PC-3 (cell line): Measurements from ENCODE around the gene CDC37L1. TPM values are rescaled to one million over a fixed set of nuclear protein-coding genes. Genes with fewer than 3 reads are reported as not detected.

ENCODE experiments used
- ATAC-seq: fragments of 200-7000 bp; cut with Tn5 transposase; 2 replicates; pipeline ENCODE4 v1.9.1; 2020; ENCODE audit warnings: mild to moderate bottlenecking, moderate library complexity
- BruUV-seq: library from RNA; stranded (reverse); fragments of 400-500 nt; replicated peaks from 2 replicates; lab custom pipeline; 2021; lab: Mats Ljungman, UMichigan
- CTCF ChIA-PET: fragments of 300-600 bp; sonication (Branson Sonifier 250); formaldehyde crosslinking; loops from one replicate; lab custom pipeline; 2022; ENCODE audit warnings: antibody characterized with exemption; lab: Charles Lee
- POLR2A ChIA-PET: fragments of 300-600 bp; sonication (Branson Sonifier 250); formaldehyde crosslinking; loops from one replicate; lab custom pipeline; 2022; ENCODE audit warnings: antibody characterized with exemption; ENCODE audit not compliant: unreplicated experiment; lab: Charles Lee
- DNase-seq: peaks from one replicate; pipeline ENCODE4 v3.0.0-alpha.2; 2015
- H2AFZ ChIP-seq: fragments of 300-600 bp; sonication (generic); 2 replicates; pipeline ENCODE4 v1.6.0; 2016; ENCODE audit warnings: antibody characterized with exemption, low read length
- H3F3A ChIP-seq: fragments of 300-600 bp; sonication (generic); one replicate; pipeline ENCODE4 v1.6.0; 2017; ENCODE audit warnings: antibody characterized with exemption, low read length, control low read depth, mild to moderate bottlenecking; ENCODE audit not compliant: unreplicated experiment
- H3K27ac ChIP-seq: fragments of 300-600 bp; sonication (generic); 2 replicates; pipeline ENCODE4 v1.5.1; 2016; ENCODE audit warnings: mild to moderate bottlenecking, low read length
- H3K27me3 ChIP-seq: fragments of 300-600 bp; sonication (generic); 2 replicates; pipeline ENCODE4 v1.6.1; 2016; ENCODE audit warnings: low read length, mixed read lengths
- H3K36me3 ChIP-seq: fragments of 300-600 bp; sonication (generic); 2 replicates; pipeline ENCODE4 v1.6.1; 2016; ENCODE audit warnings: low read depth, mixed run types, low read length, mixed read lengths
- H3K4me1 ChIP-seq: fragments of 300-600 bp; sonication (generic); 2 replicates; pipeline ENCODE4 v1.5.1; 2016; ENCODE audit warnings: low read length; ENCODE audit not compliant: insufficient read depth
- H3K4me2 ChIP-seq: fragments of 300-600 bp; sonication (generic); 2 replicates; pipeline ENCODE4 v1.6.0; 2016; ENCODE audit warnings: low read length
- H3K4me3 ChIP-seq: fragments of 300-600 bp; sonication (generic); 2 replicates; pipeline ENCODE4 v1.5.1; 2016; ENCODE audit warnings: mild to moderate bottlenecking, low read length, mixed read lengths
- H3K79me2 ChIP-seq: fragments of 300-600 bp; sonication (generic); 2 replicates; pipeline ENCODE4 v1.6.1; 2017; ENCODE audit warnings: low read length, mixed read lengths
- H3K9ac ChIP-seq: fragments of 300-600 bp; sonication (generic); 2 replicates; pipeline ENCODE4 v1.6.0; 2016; ENCODE audit warnings: mild to moderate bottlenecking, low read length
- H3K9me2 ChIP-seq: fragments of 300-600 bp; sonication (generic); replicated peaks from 2 replicates; pipeline ENCODE4 v1.6.1; 2016; ENCODE audit warnings: mixed run types, low read length, mixed read lengths
- H3K9me3 ChIP-seq: fragments of 300-600 bp; sonication (generic); 2 replicates; pipeline ENCODE4 v1.6.1; 2016; ENCODE audit warnings: low read length, mixed read lengths
- H4K20me1 ChIP-seq: fragments of 300-600 bp; sonication (generic); 2 replicates; pipeline ENCODE4 v1.6.1; 2016; ENCODE audit warnings: low read length, mixed read lengths
- EZH2 ChIP-seq: fragments of 300-600 bp; sonication (generic); IDR thresholded peaks from one replicate; pipeline ENCODE4 v1.6.1; 2017; ENCODE audit warnings: antibody characterized with exemption, mild to moderate bottlenecking, low read length; ENCODE audit not compliant: unreplicated experiment
- EZH2phosphoT487 ChIP-seq: fragments of 300-600 bp; sonication (generic); IDR thresholded peaks from 2 replicates; pipeline ENCODE4 v1.6.1; 2018; ENCODE audit warnings: mild to moderate bottlenecking, antibody characterized with exemption, low read length, borderline replicate concordance
- intact Hi-C: fragments of 100-400 bp; cut with micrococcal nuclease; formaldehyde crosslinking; loops from 2 replicates; pipeline ENCODE4 v1.9.0; 2023
- total RNA-seq: library from RNA; depleted of rRNA; stranded (reverse); fragments of >200 nt; gene quantifications from 2 replicates; pipeline ENCODE4 v1.2.3, GENCODE V29; 2014
- TF ChIP-seq, protein P1 (sequence below): fragments of 300-600 bp; sonication (generic); conservative IDR thresholded peaks from 2 replicates; pipeline ENCODE4 v1.5.1; 2017; ENCODE audit warnings: antibody characterized with exemption, low read depth, mild to moderate bottlenecking, low read length

Gene CDC37L1
- total RNA-seq, 1 experiment from 2014 or later = 5.1 TPM

DNA sequence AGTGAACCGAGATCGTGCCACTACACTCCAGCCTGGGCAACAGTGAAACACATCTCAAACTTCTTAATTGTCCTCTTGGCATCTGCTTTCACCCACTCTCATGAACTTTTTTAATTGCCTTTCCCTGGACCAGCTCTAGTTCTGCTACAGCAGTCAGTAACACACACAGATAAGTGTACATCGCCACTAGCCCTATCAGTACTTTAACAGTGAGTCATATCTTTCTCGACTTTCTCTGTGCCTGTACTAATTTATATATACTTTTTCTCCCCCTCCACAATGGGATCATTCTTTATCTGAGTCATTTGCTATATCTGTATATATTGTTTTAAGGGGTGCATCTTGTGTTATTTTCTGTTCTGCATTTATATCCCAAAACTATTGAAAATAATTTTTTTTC is 6.7 kb downstream of the CDC37L1 start:
- ATAC-seq (no peak), DNase-seq (no peak)
- Histone ChIP-seq H3K36me3 (no peaks in the 10 kb centered on the region), H3K27me3 (no peaks in the 10 kb centered on the region), H3K9ac (no peak overlapping the region), H3F3A (no peaks in the 10 kb centered on the region), H3K4me2 (no peak overlapping the region), H3K4me1 (peaks cover 4% of the 10 kb centered on the region; the same call in 1 of the 2 replicates), H3K9me3 (no peaks in the 10 kb centered on the region), H2AFZ (no peak overlapping the region), H3K4me3 (no peak overlapping the region), H3K27ac (no peak overlapping the region), H3K9me2 (no peaks in the 10 kb centered on the region), H3K79me2 (peaks cover 21% of the 10 kb centered on the region), H4K20me1 (no peaks in the 10 kb centered on the region)
- ChIA-PET CTCF (no interaction called here), POLR2A (no interaction called here)
- TF ChIP-seq EZH2phosphoT487 = no peak
- TF ChIP-seq EZH2 = no peak
- TF ChIP-seq, protein P1, sequence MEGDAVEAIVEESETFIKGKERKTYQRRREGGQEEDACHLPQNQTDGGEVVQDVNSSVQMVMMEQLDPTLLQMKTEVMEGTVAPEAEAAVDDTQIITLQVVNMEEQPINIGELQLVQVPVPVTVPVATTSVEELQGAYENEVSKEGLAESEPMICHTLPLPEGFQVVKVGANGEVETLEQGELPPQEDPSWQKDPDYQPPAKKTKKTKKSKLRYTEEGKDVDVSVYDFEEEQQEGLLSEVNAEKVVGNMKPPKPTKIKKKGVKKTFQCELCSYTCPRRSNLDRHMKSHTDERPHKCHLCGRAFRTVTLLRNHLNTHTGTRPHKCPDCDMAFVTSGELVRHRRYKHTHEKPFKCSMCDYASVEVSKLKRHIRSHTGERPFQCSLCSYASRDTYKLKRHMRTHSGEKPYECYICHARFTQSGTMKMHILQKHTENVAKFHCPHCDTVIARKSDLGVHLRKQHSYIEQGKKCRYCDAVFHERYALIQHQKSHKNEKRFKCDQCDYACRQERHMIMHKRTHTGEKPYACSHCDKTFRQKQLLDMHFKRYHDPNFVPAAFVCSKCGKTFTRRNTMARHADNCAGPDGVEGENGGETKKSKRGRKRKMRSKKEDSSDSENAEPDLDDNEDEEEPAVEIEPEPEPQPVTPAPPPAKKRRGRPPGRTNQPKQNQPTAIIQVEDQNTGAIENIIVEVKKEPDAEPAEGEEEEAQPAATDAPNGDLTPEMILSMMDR = no peak
- intact Hi-C loops = no loop called here
- BruUV-seq = no TSS peak

- TF ChIP-seq, protein P1 = no peak
- no peak for TF ChIP-seq EZH2phosphoT487
- TF ChIP-seq EZH2 = no peak
- Histone ChIP-seq H3K27me3 (no peaks in the 10 kb centered on the region), H3K9me2 (no peaks in the 10 kb centered on the region), H2AFZ (no peak overlapping the region), H3F3A (no peaks in the 10 kb centered on the region), H3K9ac (no peak overlapping the region), H3K9me3 (no peaks in the 10 kb centered on the region), H3K4me1 (no peaks in the 10 kb centered on the region), H4K20me1 (no peaks in the 10 kb centered on the region), H3K4me2 (no peak overlapping the region), H3K36me3 (no peaks in the 10 kb centered on the region; the same call in 1 of the 2 replicates), H3K79me2 (peaks cover 16% of the 10 kb centered on the region), H3K27ac (no peak overlapping the region), H3K4me3 (no peak overlapping the region)
- POLR2A ChIA-PET = no interaction called here
- ATAC-seq (no peak), DNase-seq (no peak)
- BruUV-seq = no TSS peak
- intact Hi-C loops = no loop called here
- CTCF ChIA-PET = no interaction called here
Measured at GRCh38 chr9:4686584-4686983, 7.2 kb downstream of the CDC37L1 start.

- POLR2A ChIA-PET = no interaction called here
- Histone ChIP-seq H3K4me1 (no peaks in the 10 kb centered on the region), H3K9ac (no peak overlapping the region), H3K4me2 (no peak overlapping the region), H3K9me3 (no peaks in the 10 kb centered on the region), H3K27me3 (no peaks in the 10 kb centered on the region), H3K36me3 (no peaks in the 10 kb centered on the region; the same call in 1 of the 2 replicates), H4K20me1 (no peaks in the 10 kb centered on the region), H3K9me2 (no peaks in the 10 kb centered on the region), H3K27ac (no peak overlapping the region), H3K79me2 (no peaks in the 10 kb centered on the region), H3K4me3 (no peak overlapping the region), H3F3A (no peaks in the 10 kb centered on the region), H2AFZ (no peak overlapping the region)
- TF ChIP-seq, protein P1 = no peak
- TF ChIP-seq EZH2 = no peak
- no peak for TF ChIP-seq EZH2phosphoT487
- CTCF ChIA-PET = no interaction called here
- ATAC-seq (no peak), DNase-seq (no peak)
- intact Hi-C loops = no loop called here
- BruUV-seq = no TSS peak
Measured at GRCh38 chr9:4689021-4689420, 9.7 kb downstream of the CDC37L1 start.
